ENCODE data around the gene NAALADL1.

Gene NAALADL1

DNA sequence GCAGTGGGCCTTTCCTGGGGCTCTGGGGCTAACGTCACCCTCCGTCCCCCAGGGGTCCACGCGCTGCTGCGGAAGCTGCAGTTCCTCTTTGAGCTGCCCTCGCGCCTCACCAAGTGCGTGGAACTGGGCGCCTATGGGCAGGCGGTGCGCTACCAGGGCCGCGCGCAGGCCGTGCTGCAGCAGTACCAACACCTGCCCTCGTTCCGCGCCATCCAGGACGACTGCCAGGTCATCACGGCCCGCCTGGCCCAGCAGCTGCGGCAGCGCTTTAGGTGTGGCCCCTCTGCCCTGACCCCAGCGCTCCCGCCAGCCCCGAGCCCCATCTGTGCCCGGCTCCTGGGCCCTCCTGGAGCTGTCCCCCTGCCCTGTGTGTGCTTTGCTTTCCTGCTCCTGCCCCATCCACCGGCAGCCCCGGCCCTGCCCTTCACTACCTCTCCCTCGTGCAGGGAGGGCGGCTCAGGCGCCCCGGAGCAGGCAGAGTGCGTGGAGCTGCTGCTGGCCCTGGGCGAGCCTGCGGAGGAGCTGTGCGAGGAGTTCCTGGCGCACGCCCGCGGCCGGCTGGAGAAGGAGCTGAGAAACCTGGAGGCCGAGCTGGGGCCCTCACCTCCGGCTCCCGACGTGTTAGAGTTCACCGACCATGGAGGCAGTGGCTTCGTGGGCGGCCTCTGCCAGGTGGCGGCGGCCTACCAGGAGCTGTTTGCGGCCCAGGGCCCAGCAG, 49.6 kb upstream of the NAALADL1 start:
- peaks cover 12% of the 10 kb centered on the region for H3K4me1 ChIP-seq (ENCODE audit: control insufficient read depth, insufficient read depth, low read length)
- TF ChIP-seq ZNF600 (tag by site-specific recombination; IDR thresholded peaks at IDR 0.05) (peak; percentile 36; the same call in 1 of the 2 replicates), ZBTB6 (tag by site-specific recombination; IDR thresholded peaks at IDR 0.05) (0 out of 2 replicates have a peak, but pooled peaks have one; percentile 20), ZNF433 (tag by site-specific recombination; IDR thresholded peaks at IDR 0.05; ENCODE audit: low read depth) (no peak)
- CTCF ChIA-PET: interaction anchor here (1.1 to 1.7 kb wide), 2 partner anchors 9 to 95 kb away, joined by 5 to 6 read pairs; partner anchors contain the start of gene ZNHIT2
- no peak overlapping the region for H3K27ac ChIP-seq (ENCODE audit: extremely low read depth, low read depth, low read length)
- POLR2A ChIA-PET: interaction anchor here (1.3 kb wide), 1 partner anchor 11 kb away, joined by 5 read pairs; the partner anchor contains the start of gene VPS51
- H3K4me3 ChIP-seq (ENCODE audit: low read depth, low read length): no peak overlapping the region
- peaks cover 0 to 32% of the 10 kb centered on the region in 2 experiments; a peak in 2 of 3 replicates for H3K36me3 ChIP-seq (ENCODE audit: control insufficient read depth in 2 of 2, insufficient read depth in 1 of 2, low read length in 2 of 2)
- no peaks in the 10 kb centered on the region for H3K9me3 ChIP-seq (ENCODE audit: control insufficient read depth, insufficient read depth, low read depth, low read length)

GRCh38 chr11:65107078-65107477, 48.7 kb upstream of the NAALADL1 start:
- no peaks in the 10 kb centered on the region for H3K9me3 ChIP-seq (ENCODE audit: control insufficient read depth, insufficient read depth, low read depth, low read length)
- TF ChIP-seq, protein P1, sequence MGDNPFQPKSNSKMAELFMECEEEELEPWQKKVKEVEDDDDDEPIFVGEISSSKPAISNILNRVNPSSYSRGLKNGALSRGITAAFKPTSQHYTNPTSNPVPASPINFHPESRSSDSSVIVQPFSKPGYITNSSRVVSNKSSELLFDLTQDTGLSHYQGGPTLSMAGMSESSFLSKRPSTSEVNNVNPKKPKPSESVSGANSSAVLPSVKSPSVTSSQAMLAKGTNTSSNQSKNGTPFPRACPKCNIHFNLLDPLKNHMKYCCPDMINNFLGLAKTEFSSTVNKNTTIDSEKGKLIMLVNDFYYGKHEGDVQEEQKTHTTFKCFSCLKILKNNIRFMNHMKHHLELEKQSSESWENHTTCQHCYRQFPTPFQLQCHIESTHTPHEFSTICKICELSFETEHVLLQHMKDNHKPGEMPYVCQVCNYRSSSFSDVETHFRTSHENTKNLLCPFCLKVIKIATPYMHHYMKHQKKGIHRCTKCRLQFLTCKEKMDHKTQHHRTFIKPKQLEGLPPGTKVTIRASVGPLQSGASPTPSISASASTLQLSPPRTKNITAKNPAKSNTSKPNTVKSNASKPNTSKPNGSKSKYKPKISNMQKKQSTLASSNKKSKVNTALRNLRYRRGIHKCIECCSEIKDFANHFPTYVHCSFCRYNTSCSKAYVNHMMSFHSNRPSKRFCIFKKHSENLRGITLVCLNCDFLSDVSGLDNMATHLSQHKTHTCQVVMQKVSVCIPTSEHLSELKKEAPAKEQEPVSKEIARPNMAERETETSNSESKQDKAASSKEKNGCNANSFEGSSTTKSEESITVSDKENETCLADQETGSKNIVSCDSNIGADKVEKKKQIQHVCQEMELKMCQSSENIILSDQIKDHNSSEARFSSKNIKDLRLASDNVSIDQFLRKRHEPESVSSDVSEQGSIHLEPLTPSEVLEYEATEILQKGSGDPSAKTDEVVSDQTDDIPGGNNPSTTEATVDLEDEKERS (tag by site-specific recombination; IDR thresholded peaks at IDR 0.05): no peak
- TF ChIP-seq ZNF488 (tag by site-specific recombination; IDR thresholded peaks at IDR 0.05) (no peak), ZNF132 (tag by site-specific recombination; IDR thresholded peaks at IDR 0.05; ENCODE audit: borderline replicate concordance) (no peak)
- ChIA-PET CTCF (interaction anchor here (1.7 kb wide), 1 partner anchor 10 kb away, joined by 6 read pairs; the partner anchor contains the start of gene ZNHIT2), POLR2A (no interaction called here)
- H3K4me3 ChIP-seq (ENCODE audit: low read depth, low read length): no peak overlapping the region
- peaks cover 0 to 32% of the 10 kb centered on the region in 2 experiments; a peak in 2 of 3 replicates for H3K36me3 ChIP-seq (ENCODE audit: control insufficient read depth in 2 of 2, insufficient read depth in 1 of 2, low read length in 2 of 2)
- H3K4me1 ChIP-seq (ENCODE audit: control insufficient read depth, insufficient read depth, low read length): peaks cover 16% of the 10 kb centered on the region
- H3K27ac ChIP-seq (ENCODE audit: extremely low read depth, low read depth, low read length): no peak overlapping the region

- ChIA-PET POLR2A (interaction anchor here (0.6 to 4.1 kb wide), 3 partner anchors 7 to 30 kb away, joined by 6 to 12 read pairs (median 6); partner anchors contain the start of genes FAU, MRPL49 and TM7SF2), CTCF (interaction anchor here (8.8 kb wide), 1 partner anchor 7 kb away, joined by 110 read pairs; the partner anchor contains the start of gene TM7SF2)
- Histone ChIP-seq H3K4me3 (ENCODE audit: low read depth, low read length) (no peak overlapping the region), H3K9me3 (ENCODE audit: control insufficient read depth, insufficient read depth, low read depth, low read length) (no peaks in the 10 kb centered on the region), H3K27ac (ENCODE audit: extremely low read depth, low read depth, low read length) (no peak overlapping the region), H3K4me1 (ENCODE audit: control insufficient read depth, insufficient read depth, low read length) (peaks cover 23% of the 10 kb centered on the region), H3K36me3 (ENCODE audit: control insufficient read depth in 2 of 2, insufficient read depth in 1 of 2, low read length in 2 of 2) (peaks cover 0 to 29% of the 10 kb centered on the region in 2 experiments; a peak in 2 of 3 replicates)
- no peak for TF ChIP-seq ZNF596 (tag by site-specific recombination; IDR thresholded peaks at IDR 0.05)
- no peak for TF ChIP-seq ZBTB1 (tag by site-specific recombination; IDR thresholded peaks at IDR 0.05)
- TF ChIP-seq ZNF146 (tag by site-specific recombination; IDR thresholded peaks at IDR 0.05): no peak
- TF ChIP-seq, protein P2, sequence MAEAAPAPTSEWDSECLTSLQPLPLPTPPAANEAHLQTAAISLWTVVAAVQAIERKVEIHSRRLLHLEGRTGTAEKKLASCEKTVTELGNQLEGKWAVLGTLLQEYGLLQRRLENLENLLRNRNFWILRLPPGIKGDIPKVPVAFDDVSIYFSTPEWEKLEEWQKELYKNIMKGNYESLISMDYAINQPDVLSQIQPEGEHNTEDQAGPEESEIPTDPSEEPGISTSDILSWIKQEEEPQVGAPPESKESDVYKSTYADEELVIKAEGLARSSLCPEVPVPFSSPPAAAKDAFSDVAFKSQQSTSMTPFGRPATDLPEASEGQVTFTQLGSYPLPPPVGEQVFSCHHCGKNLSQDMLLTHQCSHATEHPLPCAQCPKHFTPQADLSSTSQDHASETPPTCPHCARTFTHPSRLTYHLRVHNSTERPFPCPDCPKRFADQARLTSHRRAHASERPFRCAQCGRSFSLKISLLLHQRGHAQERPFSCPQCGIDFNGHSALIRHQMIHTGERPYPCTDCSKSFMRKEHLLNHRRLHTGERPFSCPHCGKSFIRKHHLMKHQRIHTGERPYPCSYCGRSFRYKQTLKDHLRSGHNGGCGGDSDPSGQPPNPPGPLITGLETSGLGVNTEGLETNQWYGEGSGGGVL (tag by site-specific recombination; IDR thresholded peaks at IDR 0.05): no peak
- TF ChIP-seq SCRT1 (tag by site-specific recombination; IDR thresholded peaks at IDR 0.05; ENCODE audit: borderline replicate concordance): no peak
- no peak for TF ChIP-seq ZNF350 (tag by site-specific recombination; IDR thresholded peaks at IDR 0.05)
- TF ChIP-seq ZNF645 (tag by site-specific recombination; IDR thresholded peaks at IDR 0.05): no peak
- no peak for TF ChIP-seq BCL11A (tag by site-specific recombination; IDR thresholded peaks at IDR 0.05; ENCODE audit: low read depth)
- TF ChIP-seq PBX3 (CRISPR knock-in tag; IDR thresholded peaks at IDR 0.05): no peak
- TF ChIP-seq ZNF544 (tag by site-specific recombination; IDR thresholded peaks at IDR 0.05): no peak
- no peak for TF ChIP-seq ZNF324 (tag by site-specific recombination; IDR thresholded peaks at IDR 0.05)
- TF ChIP-seq ZFP41 (tag by site-specific recombination; IDR thresholded peaks at IDR 0.05; ENCODE audit: borderline replicate concordance): no peak
These were observed 46.3 kb upstream of the NAALADL1 start for GRCh38 chr11:65104628-65105027.

All from HEK293 (cell line).